GM18511 (cell line): ENCODE measurements around the gene RFPL4AL1.
"Not testable (repeated sequence)": the region's sequence is repeated elsewhere in the genome, so short reads cannot be mapped to it uniquely, and the experiment has no call there.

Source experiments
- ATAC-seq: cut with Tn5 transposase; IDR thresholded peaks from one replicate; pipeline ENCODE4 v1.9.1; 2021; ENCODE audit warnings: mild to moderate bottlenecking, moderate library complexity; ENCODE audit not compliant: unreplicated experiment

Gene RFPL4AL1

DNA sequence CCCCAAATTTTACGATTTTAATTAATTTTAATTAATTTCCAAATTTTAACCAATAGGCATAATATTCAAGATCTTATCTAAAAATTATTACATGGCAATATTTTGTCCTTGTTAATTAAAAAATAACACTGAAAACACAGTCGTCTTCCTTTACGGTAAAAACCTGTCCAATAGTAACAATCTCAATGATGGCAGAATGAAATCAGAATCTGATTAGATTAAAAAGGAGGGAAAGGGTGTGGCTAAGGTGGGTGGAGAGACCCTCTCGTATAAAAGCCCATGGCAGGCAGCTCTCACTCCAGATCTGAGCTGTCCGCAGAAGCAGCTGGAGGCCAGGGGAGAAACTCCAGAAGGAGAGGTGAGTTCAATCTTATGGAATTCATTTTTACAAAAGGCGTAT is at the start of gene RFPL4AL1:
Gene RFPL4AL1 (plus strand): TSS at position 301 of the 400 bp plus-strand sequence. CDS start 2,687 bp downstream, outside the sequence.
- ATAC-seq = not testable (repeated sequence)

DNA sequence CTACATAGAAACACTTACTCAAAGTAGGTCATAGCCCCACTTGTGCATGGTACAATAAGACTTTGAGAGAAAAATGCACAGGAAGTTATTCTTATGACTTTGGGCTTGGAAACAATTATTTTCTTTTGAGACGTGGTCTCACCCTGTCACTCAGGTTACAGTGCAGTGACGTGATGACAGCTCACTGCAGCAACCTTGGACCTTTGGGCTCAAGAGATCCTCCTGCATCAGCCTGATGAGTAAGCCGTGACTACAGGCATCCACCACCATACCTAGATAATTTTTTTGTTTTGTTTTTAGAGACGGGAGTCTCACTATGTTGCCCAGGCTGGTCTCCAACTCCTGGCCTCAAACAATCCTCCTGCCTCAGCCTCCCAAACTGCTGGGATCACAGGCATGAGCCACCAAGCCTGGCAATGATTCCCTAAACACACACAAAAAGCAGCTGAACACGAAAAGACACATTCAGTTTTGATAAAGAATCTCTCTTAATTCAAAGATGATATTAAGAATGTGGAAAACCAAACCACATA is 48.6 kb upstream of the RFPL4AL1 start:
- no peak for ATAC-seq

DNA sequence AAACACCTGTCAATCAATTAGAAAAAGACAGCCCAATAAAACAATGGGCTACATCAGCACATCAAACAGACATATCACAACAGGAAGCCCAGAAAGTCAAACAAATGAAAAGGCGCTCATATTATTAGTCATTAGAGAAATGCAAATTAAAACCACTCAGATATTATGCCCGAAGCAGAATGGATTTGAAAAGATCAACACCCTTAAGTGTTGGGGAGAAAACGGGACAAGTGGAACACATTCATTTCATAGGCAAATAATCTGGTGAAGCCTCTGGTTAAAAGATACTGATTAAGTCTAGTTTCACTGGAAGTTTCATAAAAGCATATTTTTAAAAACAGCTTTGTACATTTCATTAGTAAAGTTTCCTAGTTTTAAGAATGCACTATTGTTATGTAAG is 48.1 kb upstream of the RFPL4AL1 start:
- ATAC-seq = no peak

DNA sequence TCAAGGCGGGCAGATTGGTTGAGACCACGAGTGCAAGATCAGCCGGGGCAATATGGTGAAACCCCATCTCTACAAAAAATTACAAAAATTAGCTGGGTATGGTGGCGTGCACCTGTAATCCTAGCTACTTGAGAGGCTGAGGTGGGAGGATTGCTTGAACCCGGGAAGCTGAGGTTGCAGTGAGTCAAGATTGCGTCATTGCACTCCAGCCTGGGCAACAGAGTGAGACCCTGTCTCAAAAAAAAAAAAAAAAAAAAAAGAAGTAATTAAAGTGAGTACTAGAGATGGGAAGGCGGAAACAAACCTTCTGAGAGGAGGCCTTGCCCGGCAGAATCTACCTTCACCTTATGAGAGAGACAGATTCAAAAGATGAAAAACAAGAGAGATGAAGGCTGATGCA is 45.4 kb upstream of the RFPL4AL1 start:
- no peak for ATAC-seq

DNA sequence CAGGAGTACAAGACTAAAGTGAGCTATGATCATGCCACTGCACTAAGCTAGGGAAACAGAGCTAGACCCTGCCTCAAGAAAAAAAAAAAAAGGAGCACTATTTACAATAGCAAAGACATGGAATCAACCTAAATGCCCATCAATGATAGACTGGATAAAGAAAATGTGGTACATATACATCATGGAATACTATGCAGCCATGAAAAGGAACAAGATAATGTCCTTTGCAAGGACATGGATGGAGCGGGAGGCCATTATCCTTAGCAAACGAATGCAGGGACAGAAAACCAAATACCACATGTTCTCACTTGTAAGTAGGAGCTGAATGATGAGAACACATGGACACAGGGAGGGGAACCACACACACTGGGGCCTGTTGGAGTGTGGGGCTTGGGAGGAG is 38.5 kb upstream of the RFPL4AL1 start:
- not testable (repeated sequence) for ATAC-seq

DNA sequence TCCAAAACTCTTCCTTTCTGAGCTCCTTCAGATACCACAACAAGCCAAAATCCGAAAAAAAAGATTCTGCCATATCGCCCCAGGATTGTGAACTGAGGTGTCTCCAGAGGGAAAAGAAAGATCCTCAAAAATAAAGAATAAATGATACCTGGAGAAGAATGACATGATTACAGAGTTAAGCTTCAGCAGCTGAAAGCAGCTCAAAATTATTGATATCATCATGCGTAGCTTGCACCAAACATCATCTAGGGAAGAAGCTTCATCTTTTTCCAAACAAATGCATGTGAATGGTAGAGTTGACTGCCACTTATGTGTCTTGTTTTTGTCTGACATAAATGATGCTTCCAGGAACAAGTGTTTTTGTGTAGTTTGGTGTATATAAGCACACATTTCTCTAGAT is 30.6 kb upstream of the RFPL4AL1 start, which contains the start of gene NLRP9:
Gene NLRP9 (minus strand): TSS at position 101 of the 400 bp plus-strand sequence. CDS start 28 bp downstream, at position 73.
- no peak for ATAC-seq

DNA sequence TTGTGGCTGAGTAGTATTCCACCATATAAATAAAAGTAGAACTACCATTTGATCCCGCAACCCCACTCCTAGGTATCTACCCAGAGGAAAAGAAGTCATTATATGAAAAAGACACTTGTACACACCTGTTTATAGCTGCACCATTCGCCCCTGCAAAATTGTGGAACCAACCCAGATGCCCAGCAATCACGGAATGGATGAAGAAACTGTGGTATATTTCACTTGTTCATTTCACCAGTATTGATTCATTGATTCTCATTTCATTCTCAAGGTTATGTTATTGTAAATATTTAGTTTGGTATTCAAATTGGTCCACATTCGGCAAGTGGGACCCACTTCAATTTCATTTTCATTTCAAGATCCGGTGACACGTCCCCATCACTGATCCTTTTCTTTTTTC is 18.2 kb upstream of the RFPL4AL1 start:
- no peak for ATAC-seq

DNA sequence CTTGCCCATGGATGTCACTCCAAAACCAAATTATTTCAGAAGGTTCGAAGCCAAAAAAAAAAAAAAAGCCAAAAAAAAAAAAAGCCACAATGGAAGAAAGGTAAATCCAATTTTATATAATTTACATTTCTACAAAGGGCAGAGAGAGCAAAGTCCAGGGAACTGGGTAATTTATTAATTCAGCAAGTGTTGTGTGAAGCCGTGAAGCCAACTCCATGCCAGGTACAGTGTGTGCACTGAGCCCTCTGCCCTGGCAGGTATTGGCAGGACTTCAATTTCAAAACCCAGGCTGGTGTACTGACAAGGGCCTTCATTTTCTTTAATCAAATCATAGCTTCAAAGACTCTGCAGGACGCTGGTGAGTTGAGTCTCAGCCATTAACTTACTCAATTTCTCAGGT is 15.5 kb upstream of the RFPL4AL1 start:
- ATAC-seq = no peak

DNA sequence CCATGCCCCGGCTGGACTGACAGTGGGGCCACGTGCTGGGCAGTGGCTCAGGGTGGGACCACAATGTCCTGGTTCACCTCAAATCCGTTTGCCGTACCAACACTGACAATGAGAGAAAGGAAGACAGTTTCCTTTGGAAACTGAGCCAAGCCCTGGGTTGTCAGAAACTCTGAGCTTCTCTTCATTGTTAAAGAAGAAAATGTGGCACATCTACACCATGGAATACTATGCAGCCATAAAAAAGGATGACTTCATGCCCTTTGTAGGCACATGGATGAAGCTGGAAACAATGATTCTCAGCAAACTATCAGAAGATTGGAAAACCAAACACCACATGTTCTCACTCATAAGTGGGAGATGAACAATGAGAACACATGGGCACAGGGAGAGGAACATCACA is 12.1 kb upstream of the RFPL4AL1 start:
- not testable (repeated sequence) for ATAC-seq

DNA sequence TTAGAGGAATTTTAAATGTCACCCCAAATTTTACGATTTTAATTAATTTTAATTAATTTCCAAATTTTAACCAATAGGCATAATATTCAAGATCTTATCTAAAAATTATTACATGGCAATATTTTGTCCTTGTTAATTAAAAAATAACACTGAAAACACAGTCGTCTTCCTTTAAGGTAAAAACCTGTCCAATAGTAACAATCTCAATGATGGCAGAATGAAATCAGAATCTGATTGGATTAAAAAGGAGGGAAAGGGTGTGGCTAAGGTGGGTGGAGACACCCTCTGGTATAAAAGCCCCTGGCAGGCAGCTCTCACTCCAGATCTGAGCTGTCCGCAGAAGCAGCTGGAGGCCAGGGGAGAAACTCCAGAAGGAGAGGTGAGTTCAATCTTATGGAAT is 10.1 kb upstream of the RFPL4AL1 start, which contains the start of gene RFPL4A:
Gene RFPL4A (plus strand): TSS at position 301 of the 400 bp plus-strand sequence. CDS start 2,704 bp downstream, outside the sequence.
- not testable (repeated sequence) for ATAC-seq

DNA sequence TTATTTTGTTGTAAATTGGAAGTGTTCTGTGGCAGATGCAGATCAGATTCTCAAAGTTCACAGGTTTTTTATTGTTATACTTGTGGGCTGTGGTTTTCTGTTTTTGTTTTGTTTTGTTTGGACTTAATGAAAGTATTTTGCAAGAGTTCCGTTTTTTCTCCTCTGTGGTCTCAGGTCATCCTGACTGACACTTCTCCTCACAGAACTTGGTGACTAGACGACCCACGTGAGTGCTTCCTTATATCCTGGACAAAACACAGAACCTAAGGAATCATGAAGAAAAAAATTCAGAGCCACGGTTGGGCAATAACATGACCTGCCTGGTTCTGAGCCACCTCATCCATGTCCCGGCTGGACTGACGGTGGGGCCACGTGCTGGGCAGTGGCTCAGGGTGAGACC is 2.5 kb upstream of the RFPL4AL1 start:
- ATAC-seq = no peak

DNA sequence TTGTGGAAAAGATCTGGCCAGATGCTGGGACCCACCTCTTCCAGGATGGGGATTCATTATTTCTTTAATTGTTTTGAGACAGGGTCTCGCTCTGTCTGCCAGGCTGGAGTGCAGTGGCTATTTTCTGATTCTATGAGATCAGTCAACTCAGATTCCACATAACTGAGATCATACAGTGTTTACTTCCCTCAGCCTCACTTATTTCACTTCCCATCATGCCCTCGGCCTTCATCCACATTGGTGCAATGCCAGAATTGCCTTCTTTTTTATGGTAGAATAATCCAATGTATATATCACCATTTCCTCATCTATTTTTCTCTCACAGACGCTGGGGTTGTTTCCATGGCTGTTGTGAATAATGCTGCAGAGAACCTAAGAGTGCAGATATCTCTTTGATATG is 714 bp downstream of the RFPL4AL1 start:
- ATAC-seq = not testable (repeated sequence)

DNA sequence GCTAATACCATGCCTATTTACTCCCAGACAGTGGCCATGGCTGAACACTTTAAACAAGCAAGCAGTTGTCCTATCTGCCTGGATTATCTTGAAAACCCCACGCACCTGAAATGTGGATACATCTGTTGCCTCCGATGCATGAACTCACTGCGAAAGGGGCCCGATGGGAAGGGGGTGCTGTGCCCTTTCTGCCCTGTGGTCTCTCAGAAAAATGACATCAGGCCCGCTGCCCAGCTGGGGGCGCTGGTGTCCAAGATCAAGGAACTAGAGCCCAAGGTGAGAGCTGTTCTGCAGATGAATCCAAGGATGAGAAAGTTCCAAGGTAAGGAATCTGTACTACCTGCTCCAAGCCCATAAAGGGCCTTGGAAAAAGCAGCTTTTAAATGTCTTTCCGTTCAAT is 8.6 kb downstream of the RFPL4AL1 start:
- no peak for ATAC-seq

DNA sequence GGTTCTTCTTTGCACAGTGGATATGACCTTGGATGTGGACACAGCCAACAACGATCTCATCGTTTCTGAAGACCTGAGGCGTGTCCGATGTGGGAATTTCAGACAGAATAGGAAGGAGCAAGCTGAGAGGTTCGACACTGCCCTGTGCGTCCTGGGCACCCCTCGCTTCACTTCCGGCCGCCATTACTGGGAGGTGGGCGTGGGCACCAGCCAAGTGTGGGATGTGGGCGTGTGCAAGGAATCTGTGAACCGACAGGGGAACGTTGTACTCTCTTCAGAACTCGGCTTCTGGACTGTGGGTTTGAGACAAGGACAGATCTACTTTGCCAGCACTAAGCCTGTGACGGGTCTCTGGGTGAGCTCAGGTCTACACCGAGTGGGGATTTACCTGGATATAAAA is 9.4 kb downstream of the RFPL4AL1 start:
- ATAC-seq = no peak

DNA sequence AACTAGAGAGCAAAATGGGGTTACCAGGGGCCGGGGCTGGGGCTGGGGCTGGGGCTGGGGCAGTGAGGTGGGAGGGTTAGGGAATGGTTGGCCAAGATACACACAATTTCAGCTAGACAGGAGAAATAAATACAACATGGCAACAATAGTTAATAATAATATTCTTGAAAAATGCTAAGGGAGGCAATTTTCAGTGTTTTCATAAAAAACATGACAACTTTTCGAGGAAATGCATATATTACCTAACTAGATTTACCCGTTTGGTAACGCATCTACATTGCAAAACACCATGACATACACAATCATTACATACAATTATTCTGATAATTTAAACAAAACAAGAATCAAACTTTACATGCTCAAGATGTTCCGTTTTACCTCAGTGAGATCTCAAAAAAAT is 12.2 kb downstream of the RFPL4AL1 start:
- ATAC-seq = no peak

DNA sequence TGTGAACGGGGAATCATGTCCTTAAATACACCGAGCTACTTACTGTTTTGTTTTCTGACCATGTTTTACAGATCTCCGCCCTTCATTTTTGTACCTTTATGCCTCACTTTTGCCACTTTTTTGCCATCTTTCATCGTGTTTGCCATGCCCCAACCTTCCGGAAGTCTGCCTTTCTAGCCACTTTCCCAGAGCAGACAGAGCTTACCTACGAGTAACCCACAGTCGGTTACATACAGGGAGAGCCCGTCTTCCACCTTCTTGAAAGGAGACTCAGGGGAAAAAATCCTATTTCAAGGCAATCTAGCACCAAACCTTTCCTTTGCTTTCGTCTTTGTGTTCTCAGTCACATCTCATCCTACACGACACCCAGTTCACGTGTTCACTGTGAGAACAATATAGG is 26.1 kb downstream of the RFPL4AL1 start:
- ATAC-seq = no peak

DNA sequence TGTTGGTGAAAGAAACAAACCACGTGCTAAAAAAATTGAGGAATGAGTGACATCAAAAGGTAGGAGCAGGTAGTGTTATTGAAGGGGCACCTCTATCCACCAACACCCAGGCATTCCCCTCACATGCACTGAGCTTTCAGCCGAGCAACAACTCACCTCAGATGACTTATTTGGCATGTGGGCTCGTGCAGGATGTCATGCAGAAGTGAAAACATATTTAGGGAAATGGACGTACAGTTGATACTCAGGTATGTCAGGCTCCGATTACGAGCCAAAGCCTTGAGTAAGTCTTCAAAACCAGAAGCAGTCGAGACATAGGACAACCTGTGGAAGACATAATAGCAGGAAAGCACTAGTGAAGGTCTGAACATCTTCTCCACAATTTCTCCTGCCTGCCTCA is 32.5 kb downstream of the RFPL4AL1 start:
- no peak for ATAC-seq

DNA sequence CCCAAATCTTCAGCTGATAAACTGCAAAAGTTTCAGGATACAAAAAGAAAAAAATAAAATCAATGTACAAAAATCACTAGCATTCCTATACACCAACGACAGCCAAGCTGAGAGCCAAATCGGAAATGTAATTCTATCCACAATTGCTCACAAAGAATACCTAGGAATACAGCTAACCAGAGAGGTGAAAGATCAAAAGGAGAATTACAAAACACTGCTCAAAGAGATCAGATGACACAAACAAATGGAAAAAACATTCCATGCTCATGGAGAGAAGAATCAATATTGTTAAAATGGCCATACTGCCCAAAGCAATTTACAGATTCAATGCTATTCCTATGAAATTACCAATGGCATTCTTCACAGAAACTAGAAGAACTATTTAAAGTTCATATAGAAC is 33.4 kb downstream of the RFPL4AL1 start:
- no peak for ATAC-seq

DNA sequence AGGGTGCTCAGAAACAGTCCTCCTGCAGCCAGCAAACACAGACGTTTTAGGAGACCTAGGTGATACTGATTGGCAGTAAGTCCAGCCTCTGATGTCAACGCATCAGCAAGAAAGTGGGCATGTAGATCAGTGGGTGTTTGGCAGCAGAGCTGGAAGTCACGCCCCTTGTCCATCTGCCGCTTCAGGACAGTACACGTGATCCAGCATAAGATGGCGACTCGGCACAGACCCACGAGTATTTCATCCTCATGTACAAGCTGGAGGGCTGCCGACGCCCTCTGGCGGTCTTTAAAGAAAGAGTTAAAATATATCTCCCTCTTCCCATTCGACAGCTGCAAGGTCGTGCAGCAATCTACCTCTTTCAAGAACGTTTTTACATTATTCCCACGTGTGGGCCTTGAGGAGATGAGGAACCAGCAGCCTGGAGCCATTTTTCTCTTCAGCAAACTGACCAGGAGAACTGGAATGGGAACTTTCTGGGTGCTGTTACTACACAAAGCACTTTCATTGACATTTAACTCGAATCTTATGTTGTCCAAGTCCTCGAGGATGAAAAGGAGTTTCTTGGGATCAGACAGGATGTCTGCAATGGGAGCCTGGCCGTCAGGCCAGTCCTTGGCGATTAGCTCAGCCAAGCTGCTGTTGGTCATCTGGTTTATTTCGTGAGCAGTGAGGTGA is 40.6 kb downstream of the RFPL4AL1 start:
- ATAC-seq = peak; percentile 63

DNA sequence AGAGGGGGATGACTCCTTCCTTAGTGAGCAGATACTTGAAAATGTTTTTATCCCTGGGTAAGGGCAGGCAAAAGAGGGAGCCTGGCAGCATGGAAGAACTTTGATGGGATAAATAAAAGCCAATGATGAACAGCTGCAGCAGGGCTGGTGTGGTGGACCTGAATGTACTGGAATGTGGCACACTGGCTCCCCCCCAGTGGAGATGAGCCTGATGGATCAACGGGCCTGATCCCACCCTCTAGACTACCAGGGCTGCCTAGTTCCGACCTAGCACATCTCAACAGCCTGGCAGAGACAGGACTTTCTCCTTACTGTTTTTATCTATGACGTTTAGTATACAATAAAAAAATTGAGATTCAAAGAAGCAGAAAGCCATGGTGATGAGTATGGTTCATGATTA is 42.4 kb downstream of the RFPL4AL1 start:
- ATAC-seq = no peak

DNA sequence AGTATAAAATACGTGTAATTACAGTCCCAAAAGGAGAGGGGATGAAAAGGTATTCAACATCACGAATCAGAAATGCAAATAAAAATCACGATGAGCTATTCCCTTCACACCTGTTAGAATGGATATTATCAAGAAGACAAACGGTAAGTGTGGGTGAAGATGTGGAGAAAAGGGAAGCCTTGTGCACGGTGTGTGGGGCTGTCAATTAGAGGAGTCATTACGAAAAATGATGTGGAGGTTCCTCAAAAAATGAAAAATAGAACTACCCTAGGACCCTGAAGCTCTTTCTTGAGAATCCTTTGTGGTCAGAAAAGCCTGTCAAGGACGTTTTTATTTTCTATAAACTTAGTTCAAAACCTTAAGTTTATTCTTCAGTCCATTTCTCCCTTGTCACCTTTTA is 43.5 kb downstream of the RFPL4AL1 start:
- no peak for ATAC-seq

DNA sequence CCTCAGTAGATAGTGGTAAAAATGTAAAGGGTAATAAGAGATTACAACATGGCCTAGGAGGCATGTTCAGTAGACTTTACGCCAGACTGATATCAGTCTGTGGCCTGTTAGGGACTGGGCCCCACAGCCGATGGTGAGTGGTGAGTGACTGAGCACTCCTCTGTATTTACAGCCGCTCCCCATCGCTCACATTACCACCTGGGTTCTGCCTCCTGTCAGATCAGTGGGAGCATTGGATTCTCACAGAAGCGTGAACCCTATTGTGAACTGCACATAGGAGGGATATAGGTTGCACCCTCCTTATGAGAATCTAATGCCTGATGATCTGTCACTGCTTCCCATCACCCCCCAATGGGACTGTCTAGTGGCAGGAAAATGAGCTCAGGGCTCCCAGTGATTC is 45.0 kb downstream of the RFPL4AL1 start:
- no peak for ATAC-seq

DNA sequence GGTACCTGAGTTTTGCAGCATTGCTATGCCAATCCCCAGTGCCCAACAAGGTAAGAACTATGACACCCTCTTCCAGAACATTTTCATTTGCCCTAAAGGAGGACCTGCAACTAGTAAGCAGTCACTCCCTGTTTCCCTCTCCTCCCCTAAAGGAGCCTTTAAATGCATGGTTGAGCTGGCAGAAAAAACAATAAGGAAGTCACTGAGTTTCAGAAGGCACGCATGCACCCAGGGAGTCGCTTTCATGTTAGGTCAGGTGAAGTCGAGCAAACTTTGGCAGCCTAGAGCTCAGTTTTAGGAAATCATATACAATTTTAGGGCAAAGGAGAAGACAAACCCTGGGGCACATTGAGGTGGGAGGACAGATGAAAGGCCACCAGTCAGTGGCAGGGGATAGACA is 51.1 kb downstream of the RFPL4AL1 start:
- no peak for ATAC-seq
